H9 (cell line): ENCODE data around the gene MRTFA. TPM values are rescaled to one million over a fixed set of nuclear protein-coding genes. Genes with fewer than 3 reads are reported as not detected.

Source experiments
- DNase-seq: peaks from one replicate; pipeline ENCODE4 v3.0.0-alpha.2; 2017
- H2AFZ ChIP-seq: one replicate; pipeline ENCODE4 v1.6.1; 2013; ENCODE audit warnings: mild to moderate bottlenecking, low read length, control low read depth, moderate library complexity
- H2AK5ac ChIP-seq: 2 replicates; pipeline ENCODE4 v1.6.1; 2013; ENCODE audit warnings: low read length, control low read depth, mixed read lengths; ENCODE audit not compliant: insufficient read length
- H2BK120ac ChIP-seq: one replicate; pipeline ENCODE4 v1.6.1; 2013; ENCODE audit warnings: low read depth, mild to moderate bottlenecking, low read length, control low read depth, inconsistent platforms; ENCODE audit not compliant: poor library complexity, severe bottlenecking
- H2BK12ac ChIP-seq: 2 replicates; pipeline ENCODE4 v1.6.1; 2013; ENCODE audit warnings: low read length, control low read depth, mixed read lengths, low read depth; ENCODE audit not compliant: insufficient read length
- H2BK15ac ChIP-seq: 2 replicates; pipeline ENCODE4 v1.6.1; 2013; ENCODE audit warnings: low read depth, low read length, control low read depth
- H2BK20ac ChIP-seq: one replicate; pipeline ENCODE4 v1.6.1; 2013; ENCODE audit warnings: low read depth, mild to moderate bottlenecking, low read length, control low read depth, inconsistent platforms; ENCODE audit not compliant: poor library complexity, severe bottlenecking
- H2BK5ac ChIP-seq: 2 replicates; pipeline ENCODE4 v1.6.1; 2013; ENCODE audit warnings: low read length, control low read depth, mixed read lengths; ENCODE audit not compliant: insufficient read length
- H3K14ac ChIP-seq: 2 replicates; pipeline ENCODE4 v1.6.1; 2013; ENCODE audit warnings: low read length, control low read depth; ENCODE audit not compliant: insufficient read depth
- H3K18ac ChIP-seq: 2 replicates; pipeline ENCODE4 v1.6.1; 2013; ENCODE audit warnings: low read depth, mild to moderate bottlenecking, mixed read lengths, low read length, control low read depth; ENCODE audit not compliant: insufficient read length
- H3K23ac ChIP-seq: 2 replicates; pipeline ENCODE4 v1.6.1; 2013; ENCODE audit warnings: low read length, control low read depth, mixed read lengths, low read depth; ENCODE audit not compliant: insufficient read length
- H3K23me2 ChIP-seq: 2 replicates; pipeline ENCODE4 v1.6.1; 2013; ENCODE audit warnings: low read depth, mild to moderate bottlenecking, mixed read lengths, low read length, control low read depth; ENCODE audit not compliant: insufficient read length, poor library complexity, severe bottlenecking
- H3K27ac ChIP-seq: 2 replicates; pipeline ENCODE4 v1.5.1; 2013; ENCODE audit warnings: low read length, control low read depth, mixed read lengths, low read depth; ENCODE audit not compliant: insufficient read length
- H3K27me3 ChIP-seq: 2 replicates; pipeline ENCODE4 v1.6.1; 2013; ENCODE audit warnings: low read length, control low read depth, inconsistent platforms; ENCODE audit not compliant: insufficient read depth
- H3K4ac ChIP-seq: 2 replicates; pipeline ENCODE4 v1.6.1; 2013; ENCODE audit warnings: low read depth, mild to moderate bottlenecking, control low read depth, inconsistent platforms, low read length, moderate library complexity
- H3K4me1 ChIP-seq: 2 replicates; pipeline ENCODE4 v1.6.1; 2013; ENCODE audit warnings: low read length, control low read depth, inconsistent platforms; ENCODE audit not compliant: insufficient read depth
- H3K4me2 ChIP-seq: 2 replicates; pipeline ENCODE4 v1.6.1; 2013; ENCODE audit warnings: low read length, control low read depth, mixed read lengths; ENCODE audit not compliant: insufficient read length, insufficient read depth
- H3K56ac ChIP-seq: 2 replicates; pipeline ENCODE4 v1.6.1; 2013; ENCODE audit warnings: low read depth, mild to moderate bottlenecking, mixed read lengths, low read length, control low read depth; ENCODE audit not compliant: insufficient read length
- H3K79me1 ChIP-seq: 2 replicates; pipeline ENCODE4 v1.6.1; 2013; ENCODE audit warnings: low read depth, mild to moderate bottlenecking, moderate library complexity, low read length, control low read depth, inconsistent platforms; ENCODE audit not compliant: insufficient read depth, poor library complexity, severe bottlenecking
- H3K79me2 ChIP-seq: 2 replicates; pipeline ENCODE4 v1.6.1; 2013; ENCODE audit warnings: low read length, control low read depth, inconsistent platforms; ENCODE audit not compliant: insufficient read depth
- H3K9ac ChIP-seq: 2 replicates; pipeline ENCODE4 v1.6.1; 2013; ENCODE audit warnings: low read length, control low read depth, mixed read lengths; ENCODE audit not compliant: insufficient read length; ENCODE audit errors: extremely low read depth
- H3K9me3 ChIP-seq: one replicate; pipeline ENCODE4 v1.6.1; 2013; ENCODE audit warnings: low read depth, low read length, inconsistent platforms; ENCODE audit not compliant: control insufficient read depth
- H3T11ph ChIP-seq: one replicate; pipeline ENCODE4 v1.6.1; 2013; ENCODE audit warnings: mild to moderate bottlenecking, low read length, control low read depth, inconsistent platforms
- H4K20me1 ChIP-seq: one replicate; pipeline ENCODE4 v1.6.1; 2013; ENCODE audit not compliant: control insufficient read depth, insufficient read length, insufficient read depth
- H4K5ac ChIP-seq: 2 replicates; pipeline ENCODE4 v1.6.1; 2013; ENCODE audit warnings: low read depth, mild to moderate bottlenecking, mixed read lengths, low read length, control low read depth; ENCODE audit not compliant: insufficient read length
- H4K8ac ChIP-seq: replicated peaks from 2 replicates; pipeline ENCODE4 v1.6.1; 2013; ENCODE audit warnings: low read length, control low read depth, mixed read lengths, low read depth; ENCODE audit not compliant: insufficient read length
- H4K91ac ChIP-seq: 2 replicates; pipeline ENCODE4 v1.6.1; 2013; ENCODE audit warnings: low read depth, mild to moderate bottlenecking, moderate library complexity, mixed read lengths, low read length, control low read depth; ENCODE audit not compliant: insufficient read length
- H3K27ac Mint-ChIP-seq, 3 experiments: 2 replicates in 2 of 3; 3 replicates in 1 of 3; pipeline ENCODE4 v1.8.0; 2020 to 2021; ENCODE audit warnings: mixed read lengths in 3 of 3, mild to moderate bottlenecking in 1 of 3, moderate library complexity in 1 of 3
- H3K27me3 Mint-ChIP-seq: 2 replicates; pipeline ENCODE4 v1.8.0; 2021; ENCODE audit warnings: low read depth, mild to moderate bottlenecking, moderate library complexity, mixed read lengths
- H3K36me3 Mint-ChIP-seq, 3 experiments: 2 replicates in 2 of 3; 3 replicates in 1 of 3; pipeline ENCODE4 v1.8.0; 2020 to 2021; ENCODE audit warnings: low read depth in 3 of 3, mixed read lengths in 3 of 3; ENCODE audit not compliant: insufficient read depth in 1 of 3
- H3K4me1 Mint-ChIP-seq, 2 experiments: 2 replicates each; pipeline ENCODE4 v1.8.0; 2020; ENCODE audit warnings: mixed read lengths in 2 of 2
- H3K4me3 Mint-ChIP-seq, 2 experiments: 2 replicates in 1 of 2; 3 replicates in 1 of 2; pipeline ENCODE4 v1.8.0; 2020 to 2021; ENCODE audit warnings: mild to moderate bottlenecking in 2 of 2, mixed read lengths in 2 of 2, moderate library complexity in 1 of 2
- H3K9me3 Mint-ChIP-seq, 2 experiments: 2 replicates in 1 of 2; 3 replicates in 1 of 2; pipeline ENCODE4 v1.8.0; 2020; ENCODE audit warnings: mild to moderate bottlenecking in 2 of 2, mixed read lengths in 2 of 2, moderate library complexity in 1 of 2
- WGBS: extraction: QIAGEN DNeasy Blood & Tissue Kit; methylation state at CpG from one replicate; pipeline ENCODE4 v1.1.7; 2013; ENCODE audit warnings: missing lambda C conversion rate, low lambda C conversion rate, mixed read lengths; ENCODE audit not compliant: insufficient read length; ENCODE audit errors: extremely low coverage; 5-methylcytosine and 5-hydroxymethylcytosine counted together
- total RNA-seq: library from RNA; stranded (reverse); gene quantifications from 2 replicates; pipeline ENCODE4 v1.2.1, GENCODE V29; 2021
- TF ChIP-seq, protein P1 (sequence below): fragments of 200-600 bp; sonication (generic); conservative IDR thresholded peaks from 3 replicates; pipeline ENCODE4 v1.8.0; 2021; ENCODE audit warnings: antibody characterized with exemption, mild to moderate bottlenecking

The MRTFA gene
- total RNA-seq, 1 experiment from 2014 or later: 38.1 TPM

DNA sequence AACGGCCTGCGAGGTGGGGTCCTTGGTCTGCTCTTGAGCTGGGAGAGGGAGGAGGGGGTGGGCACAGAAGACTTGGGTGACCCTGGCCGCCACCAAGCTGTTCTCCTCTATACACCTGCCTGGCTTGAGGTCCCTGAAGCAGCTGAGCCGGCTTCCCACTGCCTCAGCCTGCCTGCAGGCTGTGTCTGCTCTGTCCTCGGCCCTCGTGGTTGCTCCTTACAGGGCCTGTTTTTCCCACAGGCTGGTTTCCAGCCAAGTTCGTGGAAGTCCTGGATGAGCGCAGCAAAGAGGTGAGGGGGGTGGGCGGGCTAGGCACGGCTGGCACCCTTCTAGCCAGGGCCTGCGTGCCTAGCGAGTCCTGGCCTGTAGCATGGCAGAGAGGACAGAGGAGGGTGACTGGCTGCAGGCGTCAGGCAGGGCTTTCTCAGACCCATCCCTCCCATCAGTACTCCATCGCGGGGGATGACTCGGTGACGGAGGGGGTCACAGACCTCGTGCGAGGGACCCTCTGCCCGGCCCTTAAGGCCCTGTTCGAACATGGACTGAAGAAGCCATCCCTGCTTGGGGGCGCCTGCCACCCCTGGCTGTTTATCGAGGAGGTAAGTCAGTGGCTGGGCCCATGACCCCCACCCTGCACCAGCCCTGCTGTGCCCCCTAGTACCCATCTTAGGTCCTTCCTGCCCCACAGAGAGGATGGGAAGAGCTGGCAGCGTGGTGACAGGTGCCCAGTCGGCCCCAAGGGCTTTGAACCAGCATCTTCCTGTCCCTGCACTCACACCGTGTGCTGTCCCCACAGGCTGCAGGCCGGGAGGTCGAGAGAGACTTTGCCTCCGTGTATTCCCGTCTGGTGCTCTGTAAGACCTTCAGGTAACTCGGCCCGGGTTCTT is 228.4 kb downstream of the MRTFA start:
- no peak overlapping the region for H3K4me2 ChIP-seq
- Mint-ChIP-seq H3K4me3 (no peak overlapping the region), H3K36me3 (peaks cover 21 to 75% (median 66%) of the 10 kb centered on the region in 3 experiments), H3K4me1 (no peaks in the 10 kb centered on the region), H3K9me3 (no peaks in the 10 kb centered on the region), H3K27me3 (no peaks in the 10 kb centered on the region; the same call in 1 of the 2 replicates), H3K27ac (no peak overlapping the region)
- H3K23ac ChIP-seq: no peak overlapping the region
- H4K5ac ChIP-seq: no peak overlapping the region
- H3K23me2 ChIP-seq: no peaks in the 10 kb centered on the region
- no peak overlapping the region for H2AK5ac ChIP-seq
- DNase-seq: no peak
- no peak overlapping the region for H3K18ac ChIP-seq
- no peaks in the 10 kb centered on the region for H3K27me3 ChIP-seq
- H3K27ac ChIP-seq: no peak overlapping the region
- no peak overlapping the region for H3K9ac ChIP-seq
- no peaks in the 10 kb centered on the region for H4K20me1 ChIP-seq
- no peak overlapping the region for H2BK5ac ChIP-seq
- no peaks in the 10 kb centered on the region for H3K4me1 ChIP-seq
- no peak overlapping the region for H4K91ac ChIP-seq
- no peak overlapping the region for H2BK15ac ChIP-seq
- H3K9me3 ChIP-seq: no peaks in the 10 kb centered on the region
- no peak overlapping the region for H4K8ac ChIP-seq
- TF ChIP-seq, protein P1, sequence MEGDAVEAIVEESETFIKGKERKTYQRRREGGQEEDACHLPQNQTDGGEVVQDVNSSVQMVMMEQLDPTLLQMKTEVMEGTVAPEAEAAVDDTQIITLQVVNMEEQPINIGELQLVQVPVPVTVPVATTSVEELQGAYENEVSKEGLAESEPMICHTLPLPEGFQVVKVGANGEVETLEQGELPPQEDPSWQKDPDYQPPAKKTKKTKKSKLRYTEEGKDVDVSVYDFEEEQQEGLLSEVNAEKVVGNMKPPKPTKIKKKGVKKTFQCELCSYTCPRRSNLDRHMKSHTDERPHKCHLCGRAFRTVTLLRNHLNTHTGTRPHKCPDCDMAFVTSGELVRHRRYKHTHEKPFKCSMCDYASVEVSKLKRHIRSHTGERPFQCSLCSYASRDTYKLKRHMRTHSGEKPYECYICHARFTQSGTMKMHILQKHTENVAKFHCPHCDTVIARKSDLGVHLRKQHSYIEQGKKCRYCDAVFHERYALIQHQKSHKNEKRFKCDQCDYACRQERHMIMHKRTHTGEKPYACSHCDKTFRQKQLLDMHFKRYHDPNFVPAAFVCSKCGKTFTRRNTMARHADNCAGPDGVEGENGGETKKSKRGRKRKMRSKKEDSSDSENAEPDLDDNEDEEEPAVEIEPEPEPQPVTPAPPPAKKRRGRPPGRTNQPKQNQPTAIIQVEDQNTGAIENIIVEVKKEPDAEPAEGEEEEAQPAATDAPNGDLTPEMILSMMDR: no peak
- no peaks in the 10 kb centered on the region for H3K79me1 ChIP-seq
- H2BK120ac ChIP-seq: no peak overlapping the region
- no peak overlapping the region for H2BK20ac ChIP-seq
- no peak overlapping the region for H3T11ph ChIP-seq
- no peaks in the 10 kb centered on the region for H3K79me2 ChIP-seq
- H3K56ac ChIP-seq: no peak overlapping the region
- no peak overlapping the region for H3K14ac ChIP-seq
- no peak overlapping the region for H2AFZ ChIP-seq
- H2BK12ac ChIP-seq: no peak overlapping the region
- H3K4ac ChIP-seq: no peak overlapping the region
- no CpG with 5 or more reads among the region's 32 CpGs for WGBS
